Glutamatergic neuron (in vitro differentiated cells): ENCODE measurements around the gene AFAP1. TPM values are rescaled to one million over a fixed set of nuclear protein-coding genes. Genes with fewer than 3 reads are reported as not detected.
A peak's percentile ranks its signal among the peaks of the same experiment; 100 is the strongest.

Source experiments
- DNase-seq: peaks from one replicate; pipeline ENCODE4 v3.0.0; 2022
- H3K27ac Mint-ChIP-seq: one replicate; pipeline ENCODE4 v1.8.0; 2020; ENCODE audit warnings: mild to moderate bottlenecking, mixed read lengths, inconsistent platforms; ENCODE audit not compliant: unreplicated experiment
- H3K27me3 Mint-ChIP-seq: one replicate; pipeline ENCODE4 v1.8.0; 2020; ENCODE audit warnings: mild to moderate bottlenecking, moderate library complexity, mixed read lengths, inconsistent platforms; ENCODE audit not compliant: unreplicated experiment
- H3K36me3 Mint-ChIP-seq: one replicate; pipeline ENCODE4 v1.8.0; 2020; ENCODE audit warnings: mild to moderate bottlenecking, mixed read lengths, inconsistent platforms; ENCODE audit not compliant: unreplicated experiment
- H3K4me1 Mint-ChIP-seq: one replicate; pipeline ENCODE4 v1.8.0; 2020; ENCODE audit warnings: mild to moderate bottlenecking, low read depth, mixed read lengths, inconsistent platforms; ENCODE audit not compliant: unreplicated experiment
- H3K4me3 Mint-ChIP-seq: one replicate; pipeline ENCODE4 v1.8.0; 2020; ENCODE audit warnings: mild to moderate bottlenecking, mixed read lengths, inconsistent platforms; ENCODE audit not compliant: unreplicated experiment
- H3K9me3 Mint-ChIP-seq: one replicate; pipeline ENCODE4 v1.8.0; 2020; ENCODE audit warnings: mild to moderate bottlenecking, moderate library complexity, mixed read lengths, inconsistent platforms; ENCODE audit not compliant: unreplicated experiment
- CTCF ChIP-seq: fragments of 200-600 bp; sonication (generic); IDR thresholded peaks from one replicate; pipeline ENCODE4 v1.5.0; 2021; ENCODE audit not compliant: partially characterized antibody, unreplicated experiment
- total RNA-seq: library from RNA; stranded (reverse); fragmentation: NEBNext Ultra II Directional; extraction: Animal tissue kit (Norgen Biotek cat#: 25700); gene quantifications from one replicate; pipeline ENCODE4 v1.2.1, GENCODE V29; 2021; ENCODE audit not compliant: unreplicated experiment

The AFAP1 gene
- total RNA-seq, 1 donor from 2014 or later: 528 TPM

- no peak overlapping the region for H3K4me3 Mint-ChIP-seq
- DNase-seq: no peak
- no peak for TF ChIP-seq CTCF
- H3K27me3 Mint-ChIP-seq: peaks cover 18% of the 10 kb centered on the region
- H3K9me3 Mint-ChIP-seq: peaks cover 15% of the 10 kb centered on the region
- H3K4me1 Mint-ChIP-seq: peaks cover 40% of the 10 kb centered on the region
- H3K27ac Mint-ChIP-seq: no peak overlapping the region
- H3K36me3 Mint-ChIP-seq: no peaks in the 10 kb centered on the region
Measured at GRCh38 chr4:7966281-7967062, 26.8 kb upstream of the AFAP1 start.

- no peak overlapping the region for H3K27ac Mint-ChIP-seq
- H3K36me3 Mint-ChIP-seq: no peaks in the 10 kb centered on the region
- H3K4me3 Mint-ChIP-seq: no peak overlapping the region
- DNase-seq: no peak
- H3K9me3 Mint-ChIP-seq: peaks cover 17% of the 10 kb centered on the region
- peaks cover 43% of the 10 kb centered on the region for H3K4me1 Mint-ChIP-seq
- H3K27me3 Mint-ChIP-seq: peaks cover 18% of the 10 kb centered on the region
- no peak for TF ChIP-seq CTCF
Measured at GRCh38 chr4:7964890-7965662, 25.4 kb upstream of the AFAP1 start.

DNA sequence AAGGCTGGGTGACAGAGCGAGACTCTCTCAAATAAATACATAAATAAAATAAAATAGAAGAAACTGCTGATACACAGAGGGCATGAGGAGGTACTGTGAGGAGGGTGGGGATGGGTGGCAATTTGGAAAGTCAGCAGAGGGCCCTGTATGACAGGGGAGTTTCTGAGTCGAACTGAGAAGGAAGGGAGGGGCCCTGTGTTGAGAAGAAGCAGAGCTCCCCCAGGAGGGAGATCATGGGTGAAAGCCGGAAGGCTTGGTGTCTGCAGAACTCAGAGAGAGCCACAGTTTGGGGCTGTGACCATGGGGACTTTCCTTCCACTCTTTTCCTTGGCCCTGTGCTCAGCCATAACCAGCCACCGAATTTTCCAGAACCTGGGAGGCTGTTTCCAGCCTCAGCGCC, 24.8 kb upstream of the AFAP1 start:
- Mint-ChIP-seq H3K4me1 (peaks cover 37% of the 10 kb centered on the region), H3K4me3 (no peak overlapping the region), H3K36me3 (no peaks in the 10 kb centered on the region), H3K9me3 (peaks cover 13% of the 10 kb centered on the region), H3K27ac (no peak overlapping the region), H3K27me3 (peaks cover 17% of the 10 kb centered on the region)
- no peak for TF ChIP-seq CTCF
- no peak for DNase-seq

- Mint-ChIP-seq H3K9me3 (peaks cover 13% of the 10 kb centered on the region), H3K36me3 (no peaks in the 10 kb centered on the region), H3K27me3 (peaks cover 13% of the 10 kb centered on the region), H3K4me3 (no peak overlapping the region), H3K4me1 (peaks cover 39% of the 10 kb centered on the region), H3K27ac (peak overlapping the region; percentile 22)
- no peak for TF ChIP-seq CTCF
- DNase-seq: no peak
Measured at GRCh38 chr4:7963691-7964090, 24.0 kb upstream of the AFAP1 start.
